Ramos (cell line): ENCODE results near the gene CD34.
"Not testable (repeated sequence)": the region's sequence is repeated elsewhere in the genome, so short reads cannot be mapped to it uniquely, and the experiment has no call there.

Source experiments
- in situ Hi-C: fragments of 300-500 bp; cut with MboI; formaldehyde crosslinking; loops from one replicate; pipeline ENCODE4 v1.14.3; 2022; ENCODE audit warnings: low sequenced_read_pairs; ENCODE audit not compliant: unreplicated experiment

Gene CD34

DNA sequence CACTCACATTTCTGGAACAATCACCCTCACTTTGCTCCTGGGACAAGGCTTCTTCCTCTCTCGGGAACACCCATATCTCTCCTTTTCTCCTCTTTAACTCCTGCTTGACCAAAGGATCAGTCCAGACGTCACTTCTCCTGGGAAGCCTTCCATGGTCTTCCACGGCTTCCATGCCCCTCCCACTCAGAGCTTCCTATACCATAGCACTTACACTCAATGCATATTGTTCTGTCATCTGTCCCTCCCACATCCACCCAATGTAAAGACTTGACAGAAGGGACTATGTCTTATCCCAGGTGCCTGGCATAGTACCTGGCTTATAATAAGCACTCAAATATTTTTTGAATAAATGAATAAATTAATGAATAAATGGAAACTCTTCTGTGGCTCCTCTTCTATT lies 28.2 kb downstream of the CD34 start:
- in situ Hi-C loops: loop anchor here (5.0 kb wide), 1 partner anchor 75 kb away; no protein-coding TSS in a partner anchor

DNA sequence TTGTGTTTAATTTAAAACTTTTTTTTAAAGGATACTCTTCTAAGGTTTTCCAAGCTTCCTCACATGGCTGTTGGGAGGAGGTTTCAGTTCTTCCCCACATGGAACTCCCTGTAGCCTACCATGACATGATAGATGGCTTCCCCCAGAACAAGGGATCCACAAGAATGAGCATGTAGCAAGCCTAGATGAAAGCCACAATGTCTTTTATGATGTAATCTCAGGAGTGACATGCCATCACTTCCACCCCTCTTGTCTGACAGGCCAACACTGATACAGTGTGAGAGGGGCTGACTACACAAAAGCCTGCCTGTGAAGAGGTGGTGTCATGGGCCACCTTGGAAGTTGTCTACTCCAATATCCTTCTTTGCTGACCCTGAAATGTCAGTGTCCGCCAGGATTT lies 32.0 kb downstream of the CD34 start:
- in situ Hi-C loops: no loop called here

DNA sequence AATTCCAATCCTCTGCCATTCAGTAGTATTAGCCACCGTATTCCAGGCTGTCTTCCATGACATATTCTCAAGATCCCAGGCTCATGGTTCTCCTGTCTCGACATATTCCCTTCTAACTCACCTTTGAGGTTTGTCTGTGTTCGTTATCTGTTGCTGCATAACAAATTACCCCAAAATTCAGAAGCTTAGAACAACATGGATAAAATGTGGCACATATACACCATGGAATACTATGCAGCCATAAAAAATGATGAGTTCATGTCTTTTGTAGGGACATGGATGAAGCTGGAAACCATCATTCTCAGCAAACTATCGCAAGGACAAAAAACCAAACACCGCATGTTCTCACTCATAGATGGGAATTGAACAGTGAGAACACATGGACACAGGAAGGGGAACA lies 33.0 kb downstream of the CD34 start:
- in situ Hi-C loops: not testable (repeated sequence)

DNA sequence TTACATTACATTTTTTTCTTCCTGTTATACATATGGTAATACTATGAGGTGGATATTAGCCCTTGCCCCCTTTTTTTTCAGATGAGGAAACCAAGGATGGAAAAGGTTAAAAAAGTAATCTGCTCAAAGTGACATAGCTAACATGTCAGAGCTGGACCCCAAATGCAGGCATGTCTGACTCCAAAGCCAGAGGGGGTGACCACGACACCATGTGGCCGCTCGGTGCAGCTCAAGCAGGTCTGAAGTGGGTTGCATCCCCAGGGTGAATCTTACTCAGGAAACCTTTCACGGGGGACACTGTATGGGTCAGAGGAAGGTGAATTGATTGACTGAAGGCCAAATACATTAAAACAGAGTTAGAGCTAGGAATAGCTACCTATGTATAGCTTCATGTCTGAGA lies 34.8 kb downstream of the CD34 start:
- in situ Hi-C loops: no loop called here

DNA sequence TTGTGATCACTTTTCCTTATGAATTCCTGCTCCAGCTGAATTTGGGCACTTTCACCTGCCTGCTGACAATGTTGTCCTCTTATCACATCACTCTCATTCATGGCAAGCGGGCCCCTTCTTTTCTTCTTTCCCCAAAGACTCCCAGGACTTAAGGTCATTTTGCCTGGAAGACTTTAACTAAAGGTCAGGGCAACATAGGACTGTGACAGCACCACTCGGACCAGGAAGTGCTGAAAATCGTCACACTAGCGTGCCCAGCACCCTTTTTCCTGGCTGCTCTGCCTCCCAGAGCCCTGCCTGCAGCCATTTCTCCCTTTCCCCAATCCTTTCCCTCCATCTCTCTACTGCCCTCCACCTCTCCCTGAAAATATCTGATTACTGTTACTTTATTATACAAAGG lies 35.4 kb downstream of the CD34 start:
- in situ Hi-C loops: no loop called here

DNA sequence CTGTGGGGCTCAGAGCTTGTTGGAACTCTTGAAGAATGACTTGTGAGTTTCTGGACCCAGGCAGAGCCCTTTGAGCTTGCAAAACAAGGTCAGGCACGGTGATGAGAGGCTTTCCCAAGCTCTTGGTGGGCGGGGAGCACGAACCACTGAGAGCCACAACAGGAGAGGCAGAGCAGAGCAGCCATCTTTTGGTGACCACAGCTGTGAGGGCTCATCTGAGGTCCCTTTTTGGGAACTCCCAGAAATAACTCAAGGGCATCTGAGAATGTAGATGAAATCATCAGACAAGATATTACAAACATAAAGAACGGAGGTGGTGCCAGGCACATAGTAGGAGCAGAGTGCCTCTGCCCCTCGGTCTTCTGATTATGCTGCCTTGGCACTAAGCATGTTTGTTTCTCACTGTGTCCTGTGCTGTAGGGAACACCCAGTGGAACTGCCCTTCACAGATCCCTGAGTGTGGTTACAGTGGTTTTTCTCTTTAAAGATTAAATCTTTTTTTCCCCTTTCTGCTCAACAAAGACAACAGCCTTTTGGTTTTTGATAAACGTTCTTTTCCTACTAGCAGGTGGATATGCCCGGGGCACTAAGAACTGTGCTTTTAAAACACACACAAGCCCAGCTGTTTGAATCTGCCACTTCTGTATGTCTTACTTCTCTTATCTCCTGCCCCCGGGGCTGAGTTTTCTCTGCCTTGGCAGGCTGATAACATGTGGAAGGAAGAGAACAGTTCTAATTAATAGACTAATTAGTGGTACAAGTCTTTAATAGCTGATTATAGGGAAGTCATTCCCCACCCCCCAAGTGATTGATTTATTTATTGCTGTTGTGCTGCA lies 37.7 kb downstream of the CD34 start:
- in situ Hi-C loops: no loop called here

DNA sequence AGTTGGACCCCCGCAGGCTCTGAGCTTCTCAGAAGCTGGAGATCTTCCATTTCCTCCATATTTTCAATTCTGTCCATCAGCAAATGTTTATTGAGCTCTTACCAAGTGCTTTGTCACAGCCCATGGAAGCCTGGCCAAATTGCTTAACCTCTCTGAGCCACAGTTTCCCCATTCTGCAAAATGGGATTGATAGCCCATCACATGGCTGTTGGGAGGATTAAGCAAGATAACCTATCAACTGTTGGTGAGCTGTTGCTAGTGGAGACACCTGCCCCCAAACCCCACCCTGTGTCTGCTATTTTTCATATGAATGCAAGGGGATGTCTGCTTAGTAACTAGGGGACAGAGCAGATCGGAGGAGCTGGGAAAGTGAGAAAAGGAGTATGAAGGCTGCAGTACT lies 38.3 kb downstream of the CD34 start:
- in situ Hi-C loops: no loop called here

DNA sequence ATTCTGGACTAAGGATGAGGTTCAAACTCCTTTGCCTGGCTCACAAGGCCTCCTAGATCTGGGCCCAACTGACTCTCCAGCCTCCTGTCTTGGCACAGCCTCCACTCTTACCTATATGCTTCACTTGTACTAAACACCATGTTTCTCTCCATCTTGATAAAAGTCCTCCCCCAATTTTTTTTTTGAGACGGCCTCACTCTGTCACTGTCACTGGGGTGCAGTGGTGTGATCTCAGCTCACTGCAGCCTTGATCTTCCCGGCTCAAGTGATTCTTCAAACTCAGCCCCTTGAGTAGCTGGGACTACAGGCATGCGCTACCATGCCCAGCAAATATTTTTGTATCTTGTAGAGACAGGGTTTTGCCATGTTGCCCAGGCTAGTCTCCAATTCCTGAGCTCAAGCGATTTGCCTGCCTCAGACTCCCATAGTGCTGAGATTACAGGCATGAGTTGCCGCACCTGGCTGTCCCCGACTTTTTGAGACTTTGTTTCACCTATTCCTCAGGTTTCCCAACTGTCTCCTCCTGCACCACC lies 39.7 kb downstream of the CD34 start:
- in situ Hi-C loops: no loop called here

DNA sequence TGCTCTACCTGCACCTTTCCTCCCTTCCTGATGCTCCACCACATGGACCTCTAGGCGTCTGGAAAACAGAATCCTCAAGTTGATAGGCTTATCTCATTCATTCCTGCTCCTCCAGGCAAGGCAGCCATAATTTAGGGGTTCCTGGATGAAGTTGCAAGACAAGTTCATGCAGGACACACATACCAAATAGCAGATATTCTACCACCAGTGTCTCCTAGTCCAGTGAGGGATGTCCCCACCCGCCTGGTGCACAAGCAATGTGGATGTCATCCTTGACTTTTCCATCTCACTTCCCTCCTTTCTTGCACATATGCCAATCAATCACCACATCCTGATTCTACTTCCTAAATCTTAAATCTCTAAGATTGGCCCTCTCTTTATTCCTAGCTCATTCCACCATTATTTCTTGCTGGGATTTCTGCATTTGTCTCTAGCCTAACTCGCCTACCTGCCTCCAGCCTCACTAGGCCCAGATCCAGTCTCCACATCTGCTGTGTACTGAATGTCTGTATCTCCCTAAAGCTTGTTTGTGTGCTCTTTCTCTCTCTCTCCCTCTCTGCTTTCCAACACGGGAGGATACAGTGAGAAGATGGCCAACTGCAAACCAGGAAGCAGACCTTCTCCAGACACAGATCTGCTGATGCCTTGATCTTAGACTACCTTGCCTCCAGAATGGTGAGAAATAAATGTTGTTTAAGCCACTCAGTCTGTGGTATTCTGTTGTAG lies 40.5 kb downstream of the CD34 start:
- in situ Hi-C loops: no loop called here

DNA sequence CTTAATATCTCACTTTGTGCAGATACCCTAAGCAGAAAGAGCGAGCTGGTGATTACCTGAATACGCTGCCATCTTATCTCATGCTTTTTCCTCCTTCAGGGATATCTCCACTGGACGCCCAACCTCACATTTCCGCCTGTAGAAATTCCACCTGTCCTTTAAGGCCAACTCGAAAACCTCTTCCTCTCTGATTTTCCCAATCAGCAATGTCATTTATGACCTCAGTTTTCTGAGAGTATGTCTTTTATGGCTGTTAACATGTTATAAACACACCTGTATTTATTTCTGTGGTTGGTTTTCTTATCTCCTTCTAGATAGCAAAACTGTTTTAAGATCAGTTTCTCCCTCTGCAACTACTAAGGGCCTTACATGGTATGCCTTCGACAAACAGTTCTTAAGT lies 41.1 kb downstream of the CD34 start:
- in situ Hi-C loops: loop anchor here (5.0 kb wide), 1 partner anchor 43 kb away; no protein-coding TSS in a partner anchor

DNA sequence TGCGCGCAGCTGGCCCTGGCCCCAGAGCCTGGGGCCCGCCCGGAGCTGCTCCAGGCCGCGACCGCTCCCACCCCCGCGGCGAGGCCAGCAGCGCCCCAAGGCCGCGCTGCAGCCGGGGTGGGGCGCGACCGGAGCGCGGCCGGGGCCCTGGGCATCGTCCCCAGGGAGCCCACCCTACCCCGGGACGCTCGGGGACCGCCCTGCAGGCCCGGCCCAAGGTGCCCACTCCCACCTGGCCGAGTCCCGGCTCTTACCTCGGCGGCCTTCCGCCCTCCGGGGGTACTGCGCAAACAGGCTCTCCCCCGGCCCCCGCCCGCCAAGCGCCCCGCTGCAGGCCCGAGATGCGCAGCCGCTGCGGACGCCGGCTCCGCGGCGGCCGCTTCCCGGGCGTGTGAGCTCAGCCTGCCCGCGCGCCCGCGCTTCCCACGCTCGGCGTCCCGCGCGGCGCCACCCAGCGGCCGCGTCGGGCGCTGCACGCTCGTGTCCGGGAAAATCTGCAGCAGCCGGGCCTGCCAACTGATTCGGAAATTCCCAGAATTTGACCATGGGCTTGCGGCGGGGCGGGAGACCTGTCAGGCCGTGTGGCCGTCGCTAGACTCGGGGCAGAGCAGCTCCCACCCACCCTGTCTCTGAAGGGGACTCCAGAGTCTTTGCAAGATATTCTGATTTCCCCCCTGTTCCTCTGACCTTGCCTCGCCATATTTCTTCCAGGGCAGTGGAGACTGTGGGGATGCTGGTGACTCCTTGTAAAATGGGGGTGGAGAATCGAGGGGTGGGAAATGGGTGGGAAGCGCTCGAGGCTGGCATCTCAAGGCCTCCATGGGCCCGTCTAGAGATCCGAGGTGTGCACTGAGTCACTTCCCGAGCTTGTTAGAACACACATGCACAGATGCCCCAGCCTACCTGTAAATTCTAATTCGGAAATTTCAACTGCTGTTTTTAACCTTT lies 41.9 kb downstream of the CD34 start:
- in situ Hi-C loops: loop anchor here (5.0 kb wide), 1 partner anchor 42 kb away; no protein-coding TSS in a partner anchor

DNA sequence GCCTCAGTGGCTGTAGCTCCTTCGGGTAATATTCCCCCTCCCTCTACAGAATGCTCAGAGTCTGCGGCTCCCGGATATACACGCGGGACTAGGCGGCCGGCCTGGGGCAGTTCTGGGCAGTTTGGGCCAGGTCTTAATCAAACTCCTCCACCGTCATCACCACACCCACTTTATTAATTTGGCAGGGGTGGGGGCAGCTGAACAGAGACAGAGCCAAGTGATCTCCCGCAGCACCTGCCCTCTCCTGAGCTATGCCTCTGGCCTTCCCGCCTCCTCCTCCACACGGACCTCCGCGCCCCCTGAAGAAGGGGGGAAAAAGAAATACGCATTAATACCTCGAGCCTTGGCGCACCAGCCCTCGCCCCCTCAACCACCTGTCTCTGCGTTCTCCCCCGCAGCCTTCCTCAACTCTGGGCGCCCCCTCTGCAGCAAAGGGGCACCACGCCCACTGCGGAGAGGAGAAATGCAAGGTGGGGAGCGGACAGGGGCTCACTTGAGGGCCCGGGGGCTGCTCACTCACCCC lies 42.6 kb downstream of the CD34 start:
- in situ Hi-C loops: loop anchor here (5.0 kb wide), 1 partner anchor 41 kb away; no protein-coding TSS in a partner anchor

DNA sequence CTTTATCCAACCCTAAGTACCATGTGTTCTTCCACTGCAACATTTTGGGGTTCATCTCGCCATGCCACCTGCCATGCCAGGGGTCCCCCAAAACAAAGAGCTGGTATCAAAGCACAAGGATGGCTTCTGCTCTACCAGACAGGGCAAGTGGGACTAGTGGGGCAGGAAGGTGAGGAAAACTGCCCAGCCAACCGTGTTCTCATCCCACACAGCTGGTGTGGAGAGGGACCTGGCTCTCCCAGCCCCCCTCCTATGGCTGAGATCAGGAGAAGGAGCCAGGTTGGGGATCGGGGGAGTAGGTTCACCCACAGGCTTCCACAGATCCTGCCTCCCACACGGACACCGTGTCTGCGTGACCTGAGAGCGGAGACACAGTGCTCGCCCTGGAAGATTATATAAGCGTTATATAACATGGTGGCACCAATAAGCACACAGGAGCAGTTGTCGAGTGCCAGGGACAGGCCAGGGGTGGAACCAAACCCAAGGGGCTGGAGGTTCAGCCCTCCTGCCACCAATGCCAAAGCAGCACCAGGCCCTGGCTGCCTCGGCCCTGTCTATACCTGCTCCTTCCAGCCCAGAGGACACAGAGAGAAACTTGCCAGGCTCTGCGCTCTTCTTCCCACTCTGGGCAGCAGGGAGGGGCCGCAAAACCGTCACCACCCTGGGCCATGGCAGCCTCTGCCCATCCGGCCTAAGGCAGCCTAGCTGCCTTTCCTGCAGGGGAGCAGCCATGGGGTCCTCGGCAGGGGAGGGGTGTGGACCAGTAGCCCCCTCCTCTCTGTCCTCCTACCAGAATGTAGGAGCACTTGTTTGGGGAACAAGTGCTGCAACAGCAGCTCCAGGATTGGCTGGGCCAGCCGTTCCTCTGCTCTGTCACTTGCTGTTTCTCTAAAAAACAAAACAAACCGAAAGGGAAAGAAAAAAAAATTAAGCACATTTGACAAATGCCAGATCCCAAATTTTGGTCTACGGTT lies 43.5 kb downstream of the CD34 start:
- in situ Hi-C loops: loop anchor here (5.0 kb wide), 1 partner anchor 40 kb away; no protein-coding TSS in a partner anchor

DNA sequence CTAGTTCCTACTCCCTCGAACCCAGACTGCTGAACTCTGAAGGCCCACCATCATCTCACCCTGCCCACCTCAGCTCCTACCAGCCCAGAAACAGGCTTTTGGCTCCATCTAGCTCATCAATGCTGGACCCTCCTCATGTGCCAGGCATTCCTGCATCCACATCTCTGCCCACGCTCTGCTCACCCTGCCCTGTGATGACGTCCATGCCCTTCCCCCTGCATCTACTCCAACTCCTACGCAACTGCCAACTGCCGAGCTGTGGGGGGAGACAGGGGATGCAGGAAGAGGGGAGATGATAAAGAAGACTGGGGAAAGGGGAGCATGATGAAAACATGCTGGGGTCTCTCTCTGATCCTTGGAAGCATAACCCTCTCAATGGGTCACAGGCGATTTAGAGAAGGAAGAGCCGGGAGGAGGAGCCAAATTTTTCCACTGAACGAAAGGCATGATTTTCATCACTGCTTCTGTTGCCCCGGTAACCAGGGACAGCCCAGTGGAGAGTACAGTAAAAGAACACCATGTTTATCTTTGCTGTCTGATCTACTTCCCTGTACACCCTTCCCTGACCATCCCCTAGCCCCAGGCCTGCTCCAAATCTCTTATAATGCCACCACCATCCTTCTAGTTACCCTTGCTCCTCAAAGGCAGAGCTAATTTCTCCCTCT lies 44.3 kb downstream of the CD34 start:
- in situ Hi-C loops: loop anchor here (5.0 kb wide), 1 partner anchor 39 kb away; no protein-coding TSS in a partner anchor

DNA sequence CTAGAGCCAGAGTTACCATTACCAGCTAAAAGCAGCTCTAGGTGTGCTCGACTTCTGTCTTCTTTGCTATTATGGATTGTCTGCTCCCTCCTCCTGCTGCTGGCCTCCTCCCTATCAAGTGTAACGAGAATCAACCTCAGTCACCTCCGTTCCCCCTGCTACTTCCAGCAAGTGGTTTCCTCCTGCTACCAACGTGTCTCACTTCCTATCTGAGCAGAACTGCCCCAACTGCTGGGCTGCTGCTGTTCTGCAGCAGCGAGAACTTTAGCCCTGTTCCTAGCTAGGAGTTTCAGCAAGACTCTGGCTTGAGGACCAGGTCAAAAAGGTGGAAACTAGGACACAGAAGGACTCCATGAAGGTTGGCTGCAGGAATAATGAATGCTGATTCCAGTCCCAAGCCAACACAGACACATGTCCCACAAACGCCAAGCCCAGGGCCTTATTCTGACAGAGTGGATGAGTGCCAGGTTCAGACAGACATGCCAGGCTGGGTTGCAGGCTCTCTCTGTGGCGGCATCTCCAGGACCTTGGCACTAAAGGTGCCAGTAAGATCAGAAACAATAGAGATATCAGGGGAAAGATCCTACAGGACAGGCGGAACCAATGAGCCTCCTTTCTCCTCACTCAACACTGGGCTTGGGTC lies 46.9 kb downstream of the CD34 start:
- in situ Hi-C loops: no loop called here

DNA sequence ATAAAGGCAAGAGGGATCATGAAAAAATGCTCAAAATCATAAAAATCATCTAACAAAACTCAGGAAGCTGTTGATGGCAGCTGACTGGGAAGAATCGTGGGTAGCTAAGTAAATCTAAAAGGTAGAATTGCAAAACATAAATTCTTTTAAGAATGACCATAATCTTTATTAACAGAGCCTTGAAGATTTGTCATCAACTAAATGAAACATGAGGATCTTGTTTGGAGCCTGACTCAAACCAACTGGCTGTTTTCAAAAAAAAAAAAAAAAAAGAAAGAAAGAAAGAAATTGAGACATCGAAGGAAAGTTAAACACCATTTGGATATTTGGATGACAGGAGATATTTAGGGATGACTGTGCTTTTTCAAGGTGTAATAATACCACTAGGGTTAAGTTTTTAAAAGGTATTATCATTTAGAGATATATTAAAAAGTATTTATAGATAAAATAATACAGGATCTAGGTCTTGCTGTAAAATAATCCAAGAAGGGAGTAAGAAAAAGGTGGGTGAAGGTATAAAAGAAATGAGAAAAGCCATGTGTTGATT lies 48.6 kb downstream of the CD34 start:
- in situ Hi-C loops: no loop called here

DNA sequence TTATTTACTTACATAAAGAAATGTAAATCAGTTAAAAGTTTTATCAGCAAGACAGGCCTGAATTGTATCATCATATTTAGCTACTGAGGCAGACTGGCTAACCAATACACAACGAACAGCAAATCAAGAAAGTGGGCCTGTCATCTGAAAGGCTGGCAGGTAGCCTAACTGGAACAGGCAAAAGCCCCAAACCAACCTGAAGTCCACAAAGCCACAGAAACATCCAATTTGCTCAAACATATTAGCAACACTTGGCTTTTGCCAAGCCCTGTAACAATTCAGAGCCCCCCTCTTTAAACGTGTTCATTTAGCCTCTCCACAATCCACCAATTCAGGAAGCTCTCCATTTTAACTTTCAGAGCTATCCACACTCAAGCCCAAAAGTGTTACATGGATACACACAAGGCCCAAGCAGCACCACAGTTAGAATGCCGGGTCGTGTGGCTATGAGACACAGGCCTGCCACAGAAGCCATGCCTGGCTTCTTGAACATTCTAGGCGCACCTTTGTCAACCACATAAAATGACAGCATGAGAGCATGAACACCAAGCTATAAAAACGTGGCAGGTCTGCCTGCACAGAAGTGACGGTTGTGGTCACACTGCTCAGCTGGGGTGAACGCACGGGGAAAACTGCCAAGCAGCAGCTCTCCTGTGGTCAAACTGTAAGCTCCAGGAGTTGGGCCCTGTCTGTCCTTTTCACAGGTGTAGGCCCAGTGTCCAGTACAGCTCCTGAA lies 49.3 kb downstream of the CD34 start:
- in situ Hi-C loops: no loop called here
